NCI-H69 (cell line): ENCODE measurements around the gene ELMOD1.

Experiments used
- DNase-seq: peaks from one replicate; lab custom pipeline; 2025; lab: John Stamatoyannopoulos, UW

The ELMOD1 gene

DNA sequence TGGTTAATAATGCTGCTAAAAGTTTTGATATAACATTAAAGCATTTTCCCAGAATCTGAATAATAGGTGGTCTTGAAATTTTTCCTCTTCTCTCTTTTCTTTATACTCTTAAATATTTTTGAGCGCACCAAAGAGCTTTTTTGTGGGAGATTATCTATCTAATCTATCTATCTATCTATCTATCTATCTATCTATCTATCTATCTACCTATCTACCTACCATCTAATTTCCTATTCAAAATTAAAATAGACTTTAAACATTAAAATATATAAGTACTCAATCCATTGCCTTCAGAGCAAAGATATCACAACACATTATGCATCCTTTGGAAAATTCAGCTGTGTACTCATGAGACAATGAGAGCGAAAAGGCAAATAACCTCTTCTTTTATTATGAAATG is 55.8 kb downstream of the ELMOD1 start:
- DNase-seq = no peak

DNA sequence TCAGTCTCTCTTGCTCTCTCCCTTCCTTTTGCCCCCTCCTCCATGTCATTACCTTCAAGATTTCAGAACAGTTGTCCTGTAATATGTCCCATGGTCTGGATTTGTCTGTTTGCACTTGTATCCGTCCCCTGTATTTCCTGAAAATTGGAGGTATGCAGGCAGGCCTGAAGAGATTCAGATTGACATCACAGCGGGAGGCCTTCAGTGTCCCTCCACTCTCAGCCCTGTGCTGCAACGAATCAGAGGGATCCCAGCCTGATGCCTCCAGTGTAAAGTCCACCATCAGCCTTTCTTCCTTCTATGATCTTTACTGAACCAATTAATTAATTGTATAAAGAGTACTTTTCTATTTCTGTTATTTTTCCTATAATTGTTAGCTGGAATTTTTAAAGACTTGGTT is 57.3 kb downstream of the ELMOD1 start:
- DNase-seq = no peak

DNA sequence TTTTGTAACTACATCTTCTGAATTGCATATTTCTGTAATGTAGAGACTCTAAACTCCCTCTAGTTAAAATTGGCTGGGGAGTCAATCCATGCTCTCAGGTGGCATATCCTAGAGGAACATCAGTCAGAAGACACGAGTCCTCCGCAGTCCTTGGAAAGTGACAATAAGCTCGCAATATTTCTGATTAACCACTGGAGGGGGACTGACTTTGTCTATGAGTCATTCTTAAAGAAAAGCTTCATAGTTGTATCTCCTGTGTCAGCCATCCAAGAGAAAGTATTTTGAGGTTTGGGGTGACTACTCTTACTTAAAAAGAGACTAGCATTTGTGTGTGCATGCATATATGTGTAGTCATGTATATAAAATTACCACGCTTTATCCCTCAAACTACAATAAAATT is 60.7 kb downstream of the ELMOD1 start:
- DNase-seq = no peak

DNA sequence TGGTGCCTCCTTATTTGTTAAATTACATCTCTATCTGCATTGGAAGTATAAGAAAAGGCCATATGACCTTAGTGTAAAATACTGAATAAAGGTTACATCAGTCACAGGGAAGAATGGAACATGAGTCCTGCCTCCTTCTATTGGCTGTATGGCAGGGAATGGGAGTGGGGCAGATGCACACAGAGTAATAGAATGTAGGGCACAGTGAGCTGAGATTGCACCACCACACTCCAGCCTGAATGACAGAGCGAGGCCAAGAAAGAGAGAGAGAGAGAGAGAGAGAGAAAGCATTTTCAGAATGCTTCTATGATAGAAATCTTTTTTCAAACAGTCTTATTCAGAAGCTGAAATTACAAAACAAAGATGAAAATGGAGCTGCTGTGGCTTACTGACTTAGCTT is 62.1 kb downstream of the ELMOD1 start:
- DNase-seq = no peak

DNA sequence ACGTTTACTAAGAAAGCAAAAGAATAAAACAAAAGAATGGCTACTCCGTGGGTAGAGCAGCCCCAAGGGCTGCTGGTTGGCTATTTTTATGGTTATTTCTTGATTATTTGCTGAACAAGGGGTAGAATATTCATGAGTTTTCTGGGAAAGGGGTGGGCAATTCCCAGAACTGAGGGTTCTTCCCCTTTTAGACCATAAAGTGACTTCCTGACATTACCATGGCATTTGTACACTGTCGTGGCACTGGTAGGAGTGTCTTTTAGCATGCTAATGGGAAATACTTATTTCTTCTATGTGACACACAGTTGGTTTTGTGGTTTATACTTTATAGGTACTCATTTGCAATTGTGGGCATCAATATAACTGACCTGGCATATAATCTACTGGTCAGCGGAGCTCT is 64.7 kb downstream of the ELMOD1 start:
- DNase-seq = no peak

DNA sequence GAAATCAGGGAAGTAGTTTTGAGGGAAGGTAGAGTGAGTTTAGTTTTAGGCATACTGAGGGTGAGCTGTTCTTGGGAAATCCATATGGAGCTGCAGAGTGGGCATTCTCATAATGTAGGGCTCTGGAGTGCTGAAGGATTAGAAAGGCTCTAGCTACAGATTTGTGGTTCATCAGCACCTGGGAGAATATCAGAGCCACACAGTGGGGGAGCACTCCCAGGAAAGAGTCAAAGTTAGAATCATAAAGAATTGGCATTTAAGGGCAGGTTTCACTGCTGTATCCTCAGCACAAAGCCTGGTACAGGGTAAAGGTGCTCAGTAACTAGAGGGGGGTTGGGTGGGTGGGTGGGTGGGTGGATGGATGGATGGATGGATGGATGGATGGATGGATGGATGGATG is 68.4 kb downstream of the ELMOD1 start:
- no peak for DNase-seq

DNA sequence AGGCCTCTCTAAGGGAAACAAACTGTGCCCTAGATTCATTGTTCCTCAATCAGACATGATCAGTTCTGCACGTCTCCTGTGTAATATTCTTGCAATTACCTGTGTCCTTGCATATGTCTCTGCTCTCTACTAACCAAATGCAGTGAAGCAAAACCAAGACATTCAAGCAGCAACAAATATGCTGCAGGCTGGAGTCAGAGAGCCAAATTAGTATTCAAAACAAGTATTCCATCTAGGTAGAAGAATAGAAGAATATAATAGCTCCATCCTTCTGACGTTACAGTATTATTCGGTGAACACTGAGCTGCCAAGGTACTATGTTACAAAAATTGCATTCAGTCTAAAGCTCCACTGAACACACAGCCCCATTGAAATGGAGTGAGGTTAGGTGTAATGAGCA is 69.1 kb downstream of the ELMOD1 start:
- no peak for DNase-seq

DNA sequence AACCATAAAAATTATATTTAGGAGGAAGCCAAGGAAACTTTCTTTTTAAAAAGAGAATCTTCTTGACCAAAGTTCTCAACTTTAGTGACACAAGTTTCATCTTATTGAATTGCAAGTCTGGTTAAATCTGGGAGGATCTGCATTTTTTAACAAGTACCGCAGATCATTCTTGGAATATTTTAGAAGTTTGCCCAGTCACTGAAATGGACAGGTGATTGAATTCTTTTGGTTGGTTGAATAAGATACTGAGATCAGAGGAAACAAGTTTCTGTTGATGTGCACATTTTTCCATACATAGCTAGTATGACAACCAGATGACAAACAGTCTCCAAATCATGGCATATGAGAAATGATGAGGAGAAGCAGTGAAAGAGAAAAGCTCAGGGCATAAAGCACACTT is 70.7 kb downstream of the ELMOD1 start:
- DNase-seq = no peak

DNA sequence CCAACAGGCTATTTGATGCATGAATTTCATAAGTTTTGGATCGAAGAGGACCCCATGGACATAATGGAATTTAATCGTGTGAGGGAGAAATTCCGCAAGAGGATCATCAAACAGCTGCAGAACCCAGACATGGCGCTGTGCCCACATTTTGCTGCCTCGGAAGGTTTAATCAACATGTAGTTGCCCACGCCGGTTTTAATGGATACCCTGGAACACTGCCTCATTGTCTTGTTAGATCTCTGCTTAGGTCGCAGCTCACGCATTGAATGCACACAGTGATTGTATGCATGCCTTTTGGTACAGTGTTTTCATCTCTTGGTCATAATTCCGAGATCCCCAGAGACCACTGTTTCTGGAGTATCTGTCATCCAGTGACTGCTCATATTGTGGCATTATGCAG is 74.1 kb downstream of the ELMOD1 start:
- peak; percentile 73 for DNase-seq

DNA sequence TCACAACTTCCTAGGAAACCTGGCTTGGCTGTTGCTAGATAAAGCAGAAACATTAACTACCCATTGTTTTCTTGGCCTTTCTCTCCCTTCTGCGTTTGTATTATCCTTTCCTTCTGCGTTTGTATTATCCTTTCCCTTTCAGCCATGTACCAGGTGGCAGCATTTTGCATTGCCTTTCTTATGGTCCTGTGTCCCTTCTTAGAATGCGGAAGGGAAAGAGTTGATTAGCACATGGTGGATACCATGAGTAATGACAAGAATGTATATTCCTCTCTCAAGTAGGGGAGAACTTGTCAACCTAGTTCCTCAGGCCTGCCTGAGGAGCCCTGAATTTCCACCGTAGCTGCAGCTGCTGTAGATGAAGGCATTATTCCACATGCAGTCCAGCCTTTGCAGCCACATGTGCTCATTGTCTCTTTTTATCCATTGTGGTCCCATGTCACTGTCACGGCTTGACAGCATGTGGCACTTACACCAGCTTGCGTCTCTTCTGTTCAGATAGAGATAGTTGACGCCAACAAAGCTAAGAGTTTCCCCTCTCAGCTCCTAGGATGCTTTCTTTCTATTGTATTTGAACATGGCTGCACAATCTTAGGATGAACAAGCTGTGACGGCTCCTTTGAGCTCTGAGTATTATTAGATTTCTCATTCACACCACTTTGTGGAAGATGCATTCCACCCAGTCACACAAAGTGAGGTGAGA is 76.1 kb downstream of the ELMOD1 start:
- no peak for DNase-seq

DNA sequence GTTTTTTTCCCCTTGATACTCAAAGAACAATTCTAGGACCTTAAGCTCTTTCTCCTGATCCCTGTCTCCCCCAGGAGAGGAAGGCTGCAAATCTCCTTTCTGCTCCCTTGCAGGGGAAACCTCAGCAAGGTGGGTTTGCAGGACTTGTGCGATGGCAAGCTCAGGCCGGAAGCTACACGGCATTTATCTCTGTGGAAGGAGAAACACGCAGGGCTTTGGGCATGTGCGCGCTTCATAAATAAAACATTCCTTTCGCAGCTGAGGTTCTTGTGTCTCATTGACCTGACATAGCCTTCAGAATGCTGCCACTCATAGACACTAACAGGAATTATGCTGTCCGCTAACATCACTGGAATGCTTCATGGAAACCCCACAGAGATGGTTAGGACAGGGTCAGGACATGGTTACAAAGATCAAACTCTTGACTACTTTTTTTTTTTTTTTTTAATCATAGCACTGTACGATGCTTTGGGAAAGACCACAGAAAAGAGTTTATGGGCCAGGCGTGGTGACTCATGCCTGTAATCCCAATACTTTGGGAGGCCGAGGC is 78.3 kb downstream of the ELMOD1 start:
- DNase-seq = no peak

DNA sequence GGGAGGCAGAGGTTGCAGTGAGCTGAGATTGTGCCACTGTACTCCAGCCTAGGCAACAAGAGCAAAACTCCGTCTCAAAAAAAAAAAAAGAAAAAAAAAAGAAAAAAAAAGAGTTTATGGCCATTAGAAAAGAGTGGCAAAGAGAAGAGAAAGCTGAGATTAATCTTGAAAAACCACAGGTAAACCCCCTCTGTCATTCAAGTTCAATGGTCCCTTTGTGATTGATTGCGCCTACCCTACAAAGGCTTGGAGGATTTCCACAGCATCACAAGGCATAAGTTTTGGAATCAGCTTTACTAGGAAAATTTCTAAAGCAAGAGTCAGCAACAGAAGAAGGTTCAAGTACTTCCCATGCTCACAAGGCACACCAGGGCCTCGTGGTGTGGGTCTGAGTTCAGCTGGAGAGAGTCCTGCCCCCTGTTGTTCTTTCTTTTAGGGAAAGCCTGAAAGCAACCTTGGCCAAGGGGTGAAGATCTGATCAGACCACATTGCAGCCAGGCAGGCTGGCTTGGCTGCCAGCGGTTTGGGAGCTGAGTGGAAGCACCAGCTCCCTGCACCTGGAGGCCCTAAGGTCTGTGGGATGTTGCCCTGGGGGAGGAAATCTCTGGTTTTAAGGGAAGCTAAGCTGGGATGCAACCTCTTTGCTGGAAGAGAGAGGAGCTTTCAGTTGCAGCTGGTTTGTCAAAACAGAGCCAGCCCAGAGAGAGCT is 79.1 kb downstream of the ELMOD1 start:
- DNase-seq = no peak

DNA sequence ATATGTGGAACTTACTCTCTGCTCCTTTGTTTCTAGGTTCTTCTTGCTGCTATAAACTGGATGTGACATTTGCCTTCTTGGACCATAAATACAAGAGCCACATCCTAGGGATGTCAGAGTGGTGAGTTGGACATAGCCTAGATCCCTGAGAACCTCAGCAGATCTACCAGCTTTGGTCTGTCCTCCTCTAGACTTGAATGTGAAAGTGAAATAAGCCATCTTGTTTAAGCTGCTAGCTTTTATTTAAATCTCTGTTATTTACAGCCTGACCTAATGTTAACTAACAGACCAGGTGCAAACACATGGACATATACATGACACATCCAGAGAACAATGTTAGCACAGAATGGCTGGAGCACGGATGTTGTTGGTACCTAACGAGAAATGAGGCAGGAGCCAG is 85.0 kb downstream of the ELMOD1 start:
- no peak for DNase-seq

DNA sequence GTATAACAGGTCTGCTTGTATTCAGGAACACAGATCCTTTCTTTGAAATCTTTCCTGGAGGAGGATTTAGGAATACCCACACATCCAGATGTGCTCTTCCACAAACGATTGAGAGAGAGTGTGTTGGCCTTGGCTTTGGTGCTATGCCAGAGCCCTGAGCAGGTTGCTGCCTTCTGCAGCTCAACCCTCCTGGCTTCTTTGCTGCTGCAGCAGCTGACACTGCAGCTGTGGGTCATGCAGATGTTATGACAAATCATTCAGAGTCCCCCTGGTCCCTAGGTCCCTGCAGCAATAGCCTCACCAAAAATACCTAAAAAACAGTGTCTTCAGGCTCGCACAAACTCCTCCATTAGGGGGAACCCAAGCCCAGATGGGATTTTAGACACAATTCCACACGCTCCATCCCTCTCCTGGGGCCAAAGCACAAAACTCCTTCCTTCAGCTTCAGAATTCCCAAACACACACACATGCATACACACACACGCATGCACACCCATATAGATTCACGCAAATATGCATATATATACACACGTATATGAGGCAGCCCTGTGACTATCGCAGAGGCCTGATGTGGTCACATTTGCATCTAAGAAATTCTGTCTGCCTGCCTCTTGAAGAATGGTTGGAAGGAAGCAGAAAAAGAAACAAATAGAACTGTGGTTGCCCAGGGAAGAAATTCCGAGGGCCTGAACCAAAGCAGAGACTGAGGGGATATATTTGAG is 85.5 kb downstream of the ELMOD1 start:
- no peak for DNase-seq

DNA sequence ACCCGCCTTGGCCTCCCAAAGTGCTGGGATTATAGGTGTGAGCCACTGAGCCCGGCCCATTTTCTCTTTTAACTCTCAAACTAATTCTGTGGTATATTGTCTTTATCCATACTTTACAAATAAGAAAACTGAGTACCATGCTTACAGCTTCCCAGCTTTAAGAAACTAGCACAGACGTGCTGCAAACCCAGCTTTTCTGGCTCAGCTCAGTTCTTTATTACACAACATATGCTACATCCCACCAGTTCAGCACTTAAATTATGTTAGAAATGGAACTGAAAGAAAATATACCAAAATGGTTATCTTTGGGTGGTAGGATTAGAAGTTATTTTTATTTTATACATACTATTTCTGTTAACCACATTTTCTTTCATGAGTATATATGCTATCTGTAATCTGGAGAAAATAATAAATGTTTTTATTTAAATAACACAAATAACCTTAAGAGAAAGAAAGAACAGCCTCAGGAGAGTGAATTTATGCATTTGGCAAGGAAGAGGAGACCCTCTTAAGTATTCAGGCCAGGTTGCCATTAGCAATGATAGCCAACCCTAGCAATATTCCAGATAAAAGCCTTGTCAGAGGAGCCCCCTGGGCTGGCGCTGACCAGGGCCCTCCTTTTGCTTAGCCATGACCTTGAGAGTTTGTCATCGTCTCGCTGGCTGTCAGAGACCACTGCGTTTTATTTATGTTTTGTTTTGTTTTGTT is 87.1 kb downstream of the ELMOD1 start:
- DNase-seq = no peak

DNA sequence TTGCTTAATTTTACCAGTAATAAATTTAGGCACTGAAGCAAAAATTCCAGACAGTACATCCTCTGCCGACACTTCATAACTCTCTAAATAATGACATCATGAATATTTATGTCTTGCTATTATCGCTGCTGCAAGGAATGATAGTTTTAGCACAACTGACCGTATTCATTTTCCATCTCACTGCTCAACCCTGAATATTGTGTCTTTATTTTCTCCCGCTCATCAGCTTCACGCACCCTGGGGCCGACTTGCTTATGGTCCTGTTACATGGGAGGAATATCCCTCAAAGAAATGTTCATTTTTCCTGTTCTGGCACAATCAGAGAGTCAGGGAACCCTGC is 87.7 kb downstream of the ELMOD1 start:
- no peak for DNase-seq

DNA sequence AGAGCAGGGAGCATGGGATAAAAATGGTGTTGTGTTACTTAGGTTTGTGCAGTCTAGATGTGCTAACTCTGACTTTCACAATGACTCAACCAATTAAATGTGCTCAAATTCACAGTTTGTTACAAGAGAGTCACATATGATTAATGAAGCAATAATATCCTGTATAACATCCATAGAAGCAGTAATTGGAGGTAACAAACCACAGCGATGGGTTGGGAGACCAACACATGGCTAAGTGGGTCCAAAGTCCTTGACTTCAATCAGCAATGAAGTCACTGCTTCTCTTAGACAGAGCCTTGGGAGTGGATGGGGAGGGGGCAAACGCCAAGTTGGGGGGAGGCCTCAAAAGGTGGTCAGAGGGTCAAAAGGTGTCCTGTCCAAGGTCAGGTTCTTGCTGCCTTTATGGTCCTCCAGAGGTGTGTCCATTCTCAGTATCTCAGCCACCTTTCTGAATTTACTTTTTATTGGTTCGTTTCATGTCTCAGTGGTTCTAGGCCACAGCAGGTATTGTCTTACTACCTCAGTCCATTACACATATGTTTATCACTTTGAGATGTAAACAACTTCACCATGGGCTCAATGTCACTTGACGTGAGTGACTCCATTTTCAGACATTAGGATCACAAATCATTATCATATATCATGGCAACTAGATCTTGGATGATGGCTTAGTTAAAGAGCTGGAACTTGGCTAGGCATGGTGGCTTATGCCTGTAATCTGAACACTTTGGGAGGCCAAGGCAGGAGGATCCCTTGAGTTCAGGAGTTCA is 88.5 kb downstream of the ELMOD1 start:
- DNase-seq = no peak

DNA sequence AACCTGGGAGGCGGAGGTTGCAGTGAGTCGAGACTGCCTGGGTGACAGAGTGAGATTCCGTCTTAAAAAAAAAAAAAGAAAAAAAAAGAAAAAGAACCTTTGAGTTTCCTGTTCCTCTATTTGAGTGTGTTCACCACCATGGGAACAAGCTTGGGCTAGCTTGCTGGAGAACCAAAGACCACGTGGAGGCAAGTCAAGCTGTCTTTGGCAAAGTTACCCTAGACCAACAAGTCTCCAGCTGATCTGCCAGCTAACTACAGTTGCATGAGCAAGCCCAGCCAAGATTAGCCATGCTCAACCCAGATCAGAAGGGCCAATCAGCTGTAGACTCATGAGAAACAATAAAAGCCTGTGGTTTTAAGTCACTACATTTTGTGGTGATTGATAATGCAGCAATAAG is 91.2 kb downstream of the ELMOD1 start:
- DNase-seq = no peak

DNA sequence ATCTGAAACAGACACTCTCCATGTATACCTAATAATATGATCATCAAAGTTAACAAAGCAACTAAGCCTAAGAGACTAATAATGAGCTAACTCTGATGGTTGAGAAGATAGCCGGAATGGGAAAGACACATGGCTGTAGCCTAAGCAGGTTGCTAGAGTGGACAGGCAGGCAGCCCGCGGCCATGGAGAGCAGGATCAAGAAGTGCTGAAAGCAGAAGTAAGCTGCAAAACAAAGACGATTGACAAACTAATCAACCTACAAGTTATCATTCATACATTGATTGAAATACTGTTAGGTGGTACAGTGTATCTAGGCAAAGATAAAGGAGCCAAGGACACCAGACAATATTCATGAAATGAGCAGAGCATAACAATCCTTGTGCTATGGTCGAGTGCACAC is 91.6 kb downstream of the ELMOD1 start:
- DNase-seq = no peak

DNA sequence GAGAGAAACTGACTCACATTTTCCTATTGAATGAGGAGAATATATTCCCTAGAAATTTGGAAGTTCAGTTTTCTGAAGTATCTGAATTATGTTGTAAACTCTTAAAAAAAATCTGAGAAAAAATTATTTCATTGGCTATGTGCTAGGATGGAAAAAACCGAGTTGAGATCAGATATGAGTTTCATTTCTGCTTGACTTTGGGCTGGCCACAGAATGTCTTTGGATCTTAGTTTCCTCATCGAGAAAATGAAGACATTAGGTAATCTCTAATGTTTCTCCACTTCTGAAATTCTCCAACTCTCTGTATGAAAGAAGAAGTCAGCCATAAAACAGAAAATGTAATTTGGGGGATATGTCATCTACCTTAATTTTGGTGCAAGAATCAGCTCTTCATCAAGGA is 92.1 kb downstream of the ELMOD1 start:
- DNase-seq = no peak

DNA sequence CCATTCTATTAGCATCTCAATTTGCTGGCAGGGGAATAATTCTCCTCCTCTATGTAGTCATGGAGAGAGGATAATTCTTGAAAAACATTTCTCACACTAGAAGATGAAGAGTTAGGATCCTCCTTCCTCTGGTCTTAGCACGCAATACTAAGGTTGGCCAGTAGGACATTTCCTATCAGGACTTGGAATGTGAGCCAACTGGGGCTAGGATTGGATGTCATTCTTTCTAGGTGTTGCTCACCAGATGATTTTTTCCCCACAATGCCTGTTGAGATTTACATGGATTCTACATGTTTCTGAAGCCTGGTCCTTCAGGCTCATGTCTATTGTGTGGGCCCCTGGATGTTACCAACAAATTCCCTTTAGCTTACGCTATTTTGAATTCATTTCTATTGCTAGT is 92.9 kb downstream of the ELMOD1 start:
- DNase-seq = peak; percentile 25
